Heart right ventricle (tissue), 16 donors: ENCODE data around the gene INSYN1. TPM values are rescaled to one million over a fixed set of nuclear protein-coding genes. Genes with fewer than 3 reads are reported as not detected.

Experiments
- ATAC-seq, 8 donors: fragments of 200-7000 bp; cut with Tn5 transposase; one replicate each; pipeline ENCODE4 v1.9.1; 2020; ENCODE audit warnings: mild to moderate bottlenecking in 8 of 8, moderate library complexity in 8 of 8, moderate number of reproducible peaks in 1 of 8
- DNase-seq, 2 donors: peaks; one replicate each; pipeline ENCODE4 v3.0.0-alpha.2; 2020
- H3K27ac ChIP-seq, 10 donors: fragments of 200-600 bp; sonication (generic) in 2 of 10; one replicate each; pipeline versions ENCODE4 v1.5.0 to v1.8.0; 2020 to 2022; ENCODE audit warnings: mild to moderate bottlenecking in 3 of 10
- H3K27me3 ChIP-seq, 7 donors: fragments of 200-600 bp; one replicate each; pipeline ENCODE4 v1.8.0; 2021 to 2022; ENCODE audit warnings: mild to moderate bottlenecking in 2 of 7
- H3K36me3 ChIP-seq, 9 donors: fragments of 200-600 bp; sonication (generic) in 1 of 9; one replicate each; pipeline versions ENCODE4 v1.5.0 to v1.8.0; 2020 to 2022; ENCODE audit warnings: mild to moderate bottlenecking in 2 of 9
- H3K4me1 ChIP-seq, 9 donors: fragments of 200-600 bp; sonication (generic) in 1 of 9; one replicate each; pipeline versions ENCODE4 v1.5.0 to v1.8.0; 2020 to 2022; ENCODE audit warnings: mild to moderate bottlenecking in 4 of 9
- H3K4me3 ChIP-seq, 10 donors: fragments of 200-600 bp; sonication (generic) in 2 of 10; one replicate each; pipeline versions ENCODE4 v1.5.0 to v1.8.0; 2020 to 2022; ENCODE audit warnings: mild to moderate bottlenecking in 7 of 10, moderate library complexity in 2 of 10
- H3K9me3 ChIP-seq, 11 donors: fragments of 200-600 bp in 10 of 11; sonication (generic) in 2 of 11; one replicate each; pipeline versions ENCODE4 v1.5.0 to v1.8.0; 2013 to 2022; ENCODE audit warnings: mild to moderate bottlenecking in 2 of 11, control low read depth in 1 of 11, moderate library complexity in 1 of 11
- CTCF ChIP-seq, 9 donors: fragments of 200-600 bp; sonication (generic) in 2 of 9; IDR thresholded peaks; one replicate each; pipeline versions ENCODE4 v1.5.0 to v1.8.0; 2021 to 2022; ENCODE audit warnings: antibody characterized with exemption in 9 of 9, mild to moderate bottlenecking in 5 of 9, moderate library complexity in 1 of 9
- WGBS, 2 donors: extraction: QIAGEN DNeasy Blood & Tissue Kit; methylation state at CpG; one replicate each; pipeline ENCODE4 v1.1.7; 2013; ENCODE audit warnings: inconsistent platforms in 1 of 2; 5-methylcytosine and 5-hydroxymethylcytosine counted together
- intact Hi-C, 10 donors: fragments of 100-400 bp; cut with DNase I; formaldehyde crosslinking; loops; one replicate each; pipeline versions ENCODE4 v1.11.1 to v1.14.2; 2022
- polyA plus RNA-seq, 2 donors: library from polyadenylated mRNA; stranded (reverse); fragments of 200-250 nt; gene quantifications; one replicate each; pipeline ENCODE4 v1.2.3, GENCODE V29; 2013
- total RNA-seq, 10 donors: library from RNA; stranded (reverse); fragmentation: NEBNext Ultra II Directional in 3 of 10; extraction: Animal tissue kit (Norgen Biotek cat#: 25700) in 3 of 10; gene quantifications; one replicate each; pipeline versions ENCODE4 v1.2.1 to v1.2.4, GENCODE V29; 2021 to 2023
- donor health status: Arrhythmogenic right ventricular cardiomyopathy.
- donor health status: ischemic (EF 13 %, LVEDD 7.1; RV severe dilation, severe dysfunction).
- donor health status: healthy with polysubstance abuse.
- donor health status: DM: no; HTN: yes; CAD: no.
- donor health status: DM: no; HTN: no; CAD: no.
- donor health status: ischemic (EF 25% LVEDD 6.9; RV normal size, moderate dysfunction).
- donor health status: ischemic (EF 25% LVEDD 5.7; RV mildly dilated, moderate dysfunction).
- donor health status: healthy.
- donor health status: DM: yes; HTN: yes; CAD: no.
- donor health status: Ischemic cardiomyopathy.
- donor health status: ischemic (EF 35%, LVEDD 5.7; RV mildly dilated, moderate dysfunction).
- donor health status: nonischemic (EF 11% LVEDD 7.7; RV severe dilation, severe dysfunction).
- donor health status: DM: yes; HTN: yes; CAD: no.
- donor health status: PGD.
- donor health status: ischemic (EF 29% LVEDD 5.4; RV normal size, mild dysfunction).
- donor health status: nonischemic (EF 23%, LVEDD 6.1; RV moderate dilation, normal function).

INSYN1 gene
- total and polyA plus RNA-seq, 12 donors: 56.4 to 221 (median 92.5) TPM

GRCh38 chr15:73715417-73715816 is 37.7 kb downstream of the INSYN1 start:
- WGBS, 2 donors: 47 to 72% methylated on average over 3 of the region's 3 CpGs
- Histone ChIP-seq H3K4me1 (peaks cover 0 to 24% (median 8%) of the 10 kb centered on the region in 9 donors), H3K4me3 (no peak overlapping the region), H3K27me3 (no peaks in the 10 kb centered on the region), H3K9me3 (no peaks in the 10 kb centered on the region), H3K27ac (peak overlapping the region in 3 of 10 donors; percentile 49 to 67 (median 60)), H3K36me3 (peaks cover 0 to 36% (median 0%) of the 10 kb centered on the region in 9 donors)
- DNase-seq (peak in 1 of 2 donors; percentile 51), ATAC-seq (peak; percentile 26 to 68 (median 56))
- peak in 2 of 9 donors; percentile 9 to 10 for TF ChIP-seq CTCF (IDR thresholded peaks at IDR 0.05)
- intact Hi-C loops: loop anchor here in 4 of 10 donors (5.0 to 10.0 kb wide), 2 partner anchors 87 to 189 kb away; no protein-coding TSS in a partner anchor

- no peak for DNase-seq
- ATAC-seq: no peak
- Histone ChIP-seq H3K27me3 (no peaks in the 10 kb centered on the region), H3K4me3 (no peak overlapping the region), H3K4me1 (peaks cover 0 to 24% (median 8%) of the 10 kb centered on the region in 9 donors), H3K9me3 (no peaks in the 10 kb centered on the region), H3K27ac (peak overlapping the region in 1 of 10 donors; percentile 67), H3K36me3 (peaks cover 0 to 43% (median 0%) of the 10 kb centered on the region in 9 donors)
- TF ChIP-seq CTCF (IDR thresholded peaks at IDR 0.05): no peak
- intact Hi-C loops: loop anchor here in 6 of 10 donors (5.0 to 10.0 kb wide), 3 partner anchors 88 to 193 kb away; no protein-coding TSS in a partner anchor
- 97 to 98% methylated on average over 5 of the region's 5 CpGs for WGBS, 2 donors
These were observed 38.4 kb downstream of the INSYN1 start for GRCh38 chr15:73714695-73715301.

GRCh38 chr15:73712107-73712506 is 41.0 kb downstream of the INSYN1 start:
- no peak for DNase-seq
- Histone ChIP-seq H3K36me3 (peaks cover 0 to 67% (median 6%) of the 10 kb centered on the region in 9 donors), H3K27me3 (no peaks in the 10 kb centered on the region), H3K27ac (no peak overlapping the region), H3K4me1 (peaks cover 0 to 22% (median 8%) of the 10 kb centered on the region in 9 donors), H3K9me3 (no peaks in the 10 kb centered on the region), H3K4me3 (no peak overlapping the region)
- ATAC-seq: peak in 1 of 8 donors; percentile 21
- peak in 5 of 9 donors; percentile 9 to 30 (median 20) for TF ChIP-seq CTCF (IDR thresholded peaks at IDR 0.05)
- intact Hi-C loops: loop anchor here in 6 of 10 donors (5.0 to 10.0 kb wide), 2 partner anchors 193 to 195 kb away; no protein-coding TSS in a partner anchor

- H3K27me3 ChIP-seq: no peaks in the 10 kb centered on the region
- H3K4me3 ChIP-seq: no peak overlapping the region
- H3K27ac ChIP-seq: no peak overlapping the region
- peaks cover 0 to 18% (median 8%) of the 10 kb centered on the region in 9 donors for H3K4me1 ChIP-seq
- no peaks in the 10 kb centered on the region for H3K9me3 ChIP-seq
- DNase-seq (no peak), ATAC-seq (peak in 1 of 8 donors; percentile 61)
- intact Hi-C loops: loop anchor here in 6 of 10 donors (5.0 to 10.0 kb wide), 2 partner anchors 193 to 196 kb away; no protein-coding TSS in a partner anchor
- 73 to 77% methylated on average over 4 of the region's 4 CpGs for WGBS, 2 donors
- no peak for TF ChIP-seq CTCF (IDR thresholded peaks at IDR 0.05)
- peaks cover 0 to 73% (median 6%) of the 10 kb centered on the region in 9 donors for H3K36me3 ChIP-seq
These were observed 41.6 kb downstream of the INSYN1 start for GRCh38 chr15:73711526-73711925.
